ENCODE results near the gene TEX10.

DNA sequence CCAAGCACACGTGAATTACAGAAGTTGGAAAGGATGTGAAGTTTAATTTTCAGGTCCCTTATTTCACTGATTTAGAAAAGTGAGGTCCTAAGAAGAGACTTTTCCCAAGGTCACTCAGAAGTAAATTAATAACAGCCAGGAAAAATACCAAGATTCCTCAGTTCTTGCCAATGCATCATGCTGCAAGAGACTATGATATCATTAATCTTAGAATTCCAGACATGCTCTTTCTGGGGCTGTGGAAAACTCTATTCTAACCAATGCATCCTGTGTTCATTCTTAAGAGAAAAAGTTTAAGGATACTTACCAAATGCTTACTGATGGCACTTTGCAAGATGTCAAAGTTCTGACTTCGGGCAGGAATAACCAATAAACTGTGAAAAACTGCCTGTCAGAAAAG, 42.8 kb downstream of the TEX10 start:
- TF ChIP-seq, protein P1, sequence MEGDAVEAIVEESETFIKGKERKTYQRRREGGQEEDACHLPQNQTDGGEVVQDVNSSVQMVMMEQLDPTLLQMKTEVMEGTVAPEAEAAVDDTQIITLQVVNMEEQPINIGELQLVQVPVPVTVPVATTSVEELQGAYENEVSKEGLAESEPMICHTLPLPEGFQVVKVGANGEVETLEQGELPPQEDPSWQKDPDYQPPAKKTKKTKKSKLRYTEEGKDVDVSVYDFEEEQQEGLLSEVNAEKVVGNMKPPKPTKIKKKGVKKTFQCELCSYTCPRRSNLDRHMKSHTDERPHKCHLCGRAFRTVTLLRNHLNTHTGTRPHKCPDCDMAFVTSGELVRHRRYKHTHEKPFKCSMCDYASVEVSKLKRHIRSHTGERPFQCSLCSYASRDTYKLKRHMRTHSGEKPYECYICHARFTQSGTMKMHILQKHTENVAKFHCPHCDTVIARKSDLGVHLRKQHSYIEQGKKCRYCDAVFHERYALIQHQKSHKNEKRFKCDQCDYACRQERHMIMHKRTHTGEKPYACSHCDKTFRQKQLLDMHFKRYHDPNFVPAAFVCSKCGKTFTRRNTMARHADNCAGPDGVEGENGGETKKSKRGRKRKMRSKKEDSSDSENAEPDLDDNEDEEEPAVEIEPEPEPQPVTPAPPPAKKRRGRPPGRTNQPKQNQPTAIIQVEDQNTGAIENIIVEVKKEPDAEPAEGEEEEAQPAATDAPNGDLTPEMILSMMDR (IDR thresholded peaks at IDR 0.05) = no peak
- no peak for TF ChIP-seq POLR2A (IDR thresholded peaks at IDR 0.05)

Measured in body of pancreas (tissue), 4 donors.